ENCODE measurements around the gene PANX2. TPM values are rescaled to one million over a fixed set of nuclear protein-coding genes. Genes with fewer than 3 reads are reported as not detected.

PANX2 gene
- total RNA-seq, 2 donors from 2014 or later = 0.19 to 0.23 TPM

- peak; percentile 89 for DNase-seq (ENCODE audit: low spot score)
- intact Hi-C loops (cut with DNase I) = loop anchor here (2.0 to 5.0 kb wide), 2 partner anchors 61 to 64 kb away; no protein-coding TSS in a partner anchor
These were observed 23.9 kb upstream of the PANX2 start for GRCh38 chr22:50146439-50147238.

- DNase-seq (ENCODE audit: low spot score) = peak; percentile 73
These were observed 23.0 kb upstream of the PANX2 start for GRCh38 chr22:50147258-50148165.

GRCh38 chr22:50148166-50148500 is 22.4 kb upstream of the PANX2 start:
- intact Hi-C loops (cut with DNase I) = loop anchor here in 1 of 2 donors (5.0 kb wide), 1 partner anchor 59 kb away; no protein-coding TSS in a partner anchor

More at GRCh38 chr22:50147258-50148165, 23.0 kb upstream of the PANX2 start:
- intact Hi-C loops (cut with DNase I) = loop anchor here (2.0 to 5.0 kb wide), 2 partner anchors 60 to 63 kb away; no protein-coding TSS in a partner anchor

DNA sequence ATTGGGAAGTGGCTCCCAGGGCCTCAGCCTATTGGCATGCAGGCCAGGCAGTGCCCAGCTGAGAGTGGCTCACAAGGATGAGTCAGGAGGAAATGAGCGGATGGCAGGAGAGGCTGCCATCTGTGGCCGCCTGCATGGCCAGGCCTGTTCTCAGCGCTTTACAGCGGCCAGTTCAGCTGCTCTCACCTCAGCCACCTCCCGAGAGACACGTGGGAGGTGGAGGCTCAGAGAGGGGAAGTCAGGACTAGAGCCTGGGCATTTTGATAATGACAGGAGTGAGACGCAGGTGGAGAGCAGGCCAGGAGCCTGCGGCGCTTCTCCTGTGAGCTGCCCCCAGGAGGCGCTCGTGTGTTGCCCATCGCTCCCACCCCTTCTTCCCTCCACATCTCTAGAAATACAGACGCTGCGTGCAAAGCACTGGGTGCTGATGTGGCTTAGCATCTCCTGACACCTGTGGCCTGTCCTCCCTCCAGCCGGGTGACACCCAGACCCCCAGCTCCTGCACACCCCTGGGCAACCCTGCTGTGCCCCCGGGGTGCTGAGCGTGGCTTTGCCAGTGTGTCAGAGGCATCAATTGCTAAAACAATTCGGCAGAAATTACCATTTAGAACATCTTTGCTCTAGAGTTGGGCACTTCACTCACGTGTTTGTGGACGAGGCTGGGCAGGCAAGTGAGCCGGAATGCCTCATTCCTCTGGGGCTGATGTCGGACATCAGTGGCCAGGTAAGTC is 21.4 kb upstream of the PANX2 start:
- peak; percentile 87 for DNase-seq (ENCODE audit: low spot score)
- intact Hi-C loops (cut with DNase I) = loop anchor here in 1 of 2 donors (5.0 kb wide), 1 partner anchor 58 kb away; no protein-coding TSS in a partner anchor

More at GRCh38 chr22:50148166-50148500, 22.4 kb upstream of the PANX2 start:
- peak; percentile 78 for DNase-seq (ENCODE audit: low spot score)

DNA sequence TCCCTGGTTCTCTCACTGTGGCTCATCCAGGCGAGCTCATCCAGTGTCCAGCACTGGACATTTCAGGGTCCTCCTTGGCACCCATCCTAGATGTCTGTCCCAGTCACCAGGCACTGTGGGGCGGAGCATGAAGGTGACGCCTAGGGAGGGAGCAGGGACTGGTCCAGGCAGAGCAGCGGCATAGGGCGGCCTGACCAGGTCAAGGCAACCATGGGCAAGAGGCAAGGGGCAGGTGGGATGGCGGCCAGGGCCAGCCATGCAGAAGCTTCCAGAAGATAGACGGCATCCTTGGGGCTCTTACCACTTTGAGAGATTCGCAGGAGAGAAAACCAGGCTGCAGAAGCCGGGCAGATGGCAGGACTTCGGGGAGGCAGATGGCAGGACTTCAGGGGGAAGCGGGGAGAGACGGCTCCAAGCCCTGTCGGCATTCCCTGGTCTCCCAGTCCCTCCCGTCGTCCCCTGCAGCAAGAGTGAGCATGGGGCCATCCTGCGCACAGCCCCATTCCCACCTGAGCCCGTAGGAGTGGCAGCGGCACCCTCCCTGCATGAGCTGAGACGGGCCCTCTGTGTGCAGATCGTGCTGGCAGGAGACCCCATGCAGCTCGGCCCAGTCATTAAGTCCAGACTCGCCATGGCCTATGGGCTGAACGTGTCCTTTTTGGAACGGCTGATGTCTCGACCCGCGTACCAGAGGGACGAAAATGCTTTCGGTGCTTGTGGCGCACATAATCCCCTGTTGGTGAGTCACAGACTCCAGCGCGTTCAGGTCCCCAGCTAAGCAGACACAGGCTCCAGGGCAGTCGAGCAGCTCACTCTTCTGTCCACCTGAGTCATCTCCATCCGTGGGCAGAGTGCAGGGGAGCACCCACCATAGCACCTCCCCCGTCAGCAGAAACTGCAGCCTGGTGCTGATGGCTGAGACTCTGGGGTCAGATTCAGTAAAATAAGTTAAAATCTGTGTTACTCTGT is 20.1 kb upstream of the PANX2 start:
- intact Hi-C loops (cut with DNase I) = no loop called here
- DNase-seq (ENCODE audit: low spot score) = peak; percentile 73

DNA sequence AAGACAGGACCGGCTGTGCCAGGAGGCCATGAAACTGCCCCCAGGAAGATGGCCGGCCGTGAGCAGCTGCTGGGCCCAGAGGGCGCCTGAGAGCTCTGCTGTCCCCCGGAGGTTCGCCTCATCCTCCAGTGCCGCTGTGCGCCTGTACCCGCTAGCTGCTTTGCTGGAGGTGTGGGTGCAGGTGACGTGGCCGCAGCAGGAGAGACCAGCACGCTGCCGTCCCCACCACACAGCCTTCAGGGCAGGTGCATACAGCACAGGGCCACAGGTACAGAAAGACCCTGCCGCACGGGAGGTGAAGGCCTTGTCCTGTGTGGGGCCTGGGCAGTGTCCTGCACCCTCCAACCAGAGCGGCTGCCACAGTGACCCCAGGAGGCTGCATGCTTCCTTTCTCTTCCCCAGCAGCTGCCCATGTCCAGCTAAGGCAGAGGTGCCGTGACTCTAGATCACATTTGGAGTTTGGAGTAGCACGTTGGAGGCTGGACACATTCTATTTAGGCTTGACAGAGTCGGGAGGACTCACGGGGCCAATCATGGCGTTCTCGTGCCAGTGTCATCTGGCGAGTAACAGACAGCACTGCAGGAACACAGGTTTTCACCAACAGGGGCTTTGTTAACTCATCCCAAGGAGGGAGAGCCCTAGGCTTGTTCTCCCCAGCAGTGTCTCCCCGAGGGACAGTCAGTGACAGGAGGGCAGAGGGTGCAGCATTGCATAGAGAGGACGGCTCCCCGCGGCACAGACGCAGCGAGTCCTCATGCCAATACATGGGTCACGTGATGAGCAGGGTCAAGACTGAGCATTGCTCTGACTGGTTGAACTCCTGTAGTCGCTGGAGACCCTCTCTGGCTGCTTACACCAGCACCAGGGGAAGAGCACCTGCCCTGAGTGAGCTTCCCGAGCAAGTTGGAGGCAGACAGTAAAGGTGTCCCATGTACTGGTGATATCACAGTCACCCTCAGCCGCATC is 18.7 kb upstream of the PANX2 start:
- peak; percentile 64 for DNase-seq (ENCODE audit: low spot score)
- intact Hi-C loops (cut with DNase I) = no loop called here

DNA sequence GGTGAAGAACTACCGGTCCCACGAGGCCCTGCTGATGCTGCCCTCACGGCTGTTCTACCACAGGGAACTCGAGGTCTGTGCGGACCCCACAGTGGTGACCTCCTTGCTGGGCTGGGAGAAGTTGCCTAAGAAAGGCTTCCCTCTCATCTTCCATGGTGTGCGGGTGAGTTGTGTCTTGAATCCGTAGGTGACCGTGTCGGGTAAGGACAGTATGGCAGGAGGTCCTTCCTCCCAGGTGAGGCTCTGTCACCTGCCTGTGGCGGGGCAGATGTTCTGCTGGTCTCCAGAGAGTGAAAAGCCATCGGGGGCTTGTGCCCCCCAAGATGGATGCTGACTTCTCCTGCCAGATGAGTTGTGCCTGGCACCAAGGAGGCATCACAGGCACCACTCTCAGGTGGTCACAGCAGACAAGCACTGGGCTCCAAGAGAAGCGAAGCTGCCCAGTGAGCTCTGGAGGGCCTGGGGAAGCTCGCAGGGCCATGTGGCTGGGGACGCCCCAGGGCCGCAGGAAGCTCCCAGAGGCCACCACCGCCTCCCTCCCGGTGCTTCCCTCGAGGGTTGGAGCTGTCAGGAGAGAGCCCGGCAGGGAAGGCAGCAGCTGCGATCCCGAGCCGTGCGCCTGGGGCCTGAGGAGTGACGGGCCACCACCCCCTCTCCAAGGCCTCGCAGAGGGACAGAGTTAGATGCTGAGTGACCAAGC is 17.3 kb upstream of the PANX2 start:
- intact Hi-C loops (cut with DNase I) = no loop called here
- no peak for DNase-seq (ENCODE audit: low spot score)

- no peak for DNase-seq (ENCODE audit: low spot score)
- intact Hi-C loops (cut with DNase I) = no loop called here
These were observed 16.8 kb upstream of the PANX2 start for GRCh38 chr22:50153756-50154140.

- intact Hi-C loops (cut with DNase I) = no loop called here
- DNase-seq (ENCODE audit: low spot score) = no peak
These were observed 12.7 kb upstream of the PANX2 start for GRCh38 chr22:50157709-50158375.

DNA sequence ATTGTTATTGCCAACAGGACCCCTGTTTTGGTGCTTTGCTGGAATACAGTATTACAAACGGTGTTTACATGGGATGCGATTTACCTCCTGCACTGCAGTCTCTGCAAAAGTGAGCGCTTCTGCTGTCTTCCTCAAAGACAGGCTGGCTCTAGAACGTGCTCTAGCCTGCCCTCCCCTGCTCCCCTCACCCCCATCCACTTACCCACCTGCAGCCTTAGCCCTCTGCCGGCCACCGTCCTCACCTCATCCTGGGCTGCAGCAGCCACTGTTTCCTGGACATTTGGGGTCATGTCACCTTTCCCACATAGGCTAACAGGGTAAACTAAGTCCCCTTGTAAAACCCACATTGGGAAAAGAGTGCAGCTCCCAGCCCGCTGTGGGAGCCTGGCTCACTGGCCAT is 9.6 kb upstream of the PANX2 start:
- DNase-seq (ENCODE audit: low spot score) = no peak
- intact Hi-C loops (cut with DNase I) = no loop called here

- DNase-seq (ENCODE audit: low spot score) = no peak
- intact Hi-C loops (cut with DNase I) = no loop called here
These were observed 8.8 kb upstream of the PANX2 start for GRCh38 chr22:50161508-50162390.

GRCh38 chr22:50162391-50162956 is 8.1 kb upstream of the PANX2 start:
- intact Hi-C loops (cut with DNase I) = no loop called here
- no peak for DNase-seq (ENCODE audit: low spot score)

DNA sequence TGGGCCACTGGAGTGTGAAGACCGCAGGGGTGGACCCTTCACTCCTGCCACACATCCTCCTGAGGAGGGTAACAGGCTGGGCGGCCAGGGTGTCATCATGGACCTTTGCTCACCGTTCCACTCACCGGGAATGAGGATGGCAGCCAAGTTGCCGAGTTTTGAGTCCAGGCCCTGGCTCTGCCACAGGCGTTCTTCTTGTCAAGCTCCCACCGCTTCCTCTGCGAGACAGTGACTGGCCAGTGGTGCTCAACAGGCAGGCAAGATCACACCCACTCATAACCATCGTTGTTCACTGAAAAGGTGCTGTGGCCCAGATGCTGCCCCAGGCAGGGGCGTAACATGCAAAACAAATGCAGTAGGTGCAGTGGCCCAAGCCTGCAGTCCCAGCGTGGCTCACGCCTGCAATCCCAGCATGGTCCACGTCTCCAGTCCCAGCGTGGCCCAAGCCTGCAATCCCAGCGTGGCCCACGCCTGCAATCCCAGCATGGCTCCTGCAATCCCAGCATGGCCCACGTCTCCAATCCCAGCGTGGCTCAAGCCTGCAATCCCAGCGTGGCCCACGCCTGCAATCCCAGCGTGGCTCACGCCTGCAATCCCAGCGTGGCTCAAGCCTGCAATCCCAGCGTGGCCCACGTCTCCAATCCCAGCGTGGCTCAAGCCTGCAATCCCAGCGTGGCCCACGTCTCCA is 5.0 kb upstream of the PANX2 start:
- DNase-seq (ENCODE audit: low spot score) = no peak
- intact Hi-C loops (cut with DNase I) = no loop called here
